SH-SY5Y (cell line): ENCODE results near the gene STK32C.

ENCODE experiments used
- GATA2 ChIP-seq: IDR thresholded peaks from 2 replicates; pipeline ENCODE4 v1.6.1; 2011; ENCODE audit warnings: mild to moderate bottlenecking, low read depth, low read length
- GATA3 ChIP-seq: IDR thresholded peaks from 2 replicates; pipeline ENCODE4 v1.6.1; 2011; ENCODE audit warnings: low read depth, mild to moderate bottlenecking, low read length, moderate library complexity

Gene STK32C

DNA sequence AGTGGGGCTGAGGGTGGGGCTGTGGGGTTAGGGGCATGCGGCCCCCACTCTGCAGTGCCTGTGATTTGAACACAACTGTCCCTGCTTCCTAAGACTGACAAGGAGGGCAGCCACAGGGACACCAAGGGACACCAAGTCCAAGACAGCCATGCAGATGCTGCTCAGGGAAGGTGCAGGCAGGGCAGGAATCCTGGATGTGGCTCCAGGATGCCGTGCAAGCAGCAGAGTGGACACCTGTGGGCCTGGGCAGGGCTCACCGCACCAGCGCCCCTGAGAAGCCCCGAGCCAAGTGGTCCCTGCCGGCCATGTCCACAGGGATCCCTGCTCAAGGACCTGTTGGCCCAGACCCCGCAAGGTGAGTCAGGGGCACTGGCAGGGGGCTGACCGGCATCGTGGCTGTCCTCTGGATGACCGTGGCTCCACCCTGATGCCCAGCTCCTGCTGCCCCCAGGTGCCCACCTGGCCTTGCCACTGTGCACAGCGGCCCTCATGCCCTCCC, 58.5 kb downstream of the STK32C start:
- TF ChIP-seq GATA3 (no peak), GATA2 (no peak)

DNA sequence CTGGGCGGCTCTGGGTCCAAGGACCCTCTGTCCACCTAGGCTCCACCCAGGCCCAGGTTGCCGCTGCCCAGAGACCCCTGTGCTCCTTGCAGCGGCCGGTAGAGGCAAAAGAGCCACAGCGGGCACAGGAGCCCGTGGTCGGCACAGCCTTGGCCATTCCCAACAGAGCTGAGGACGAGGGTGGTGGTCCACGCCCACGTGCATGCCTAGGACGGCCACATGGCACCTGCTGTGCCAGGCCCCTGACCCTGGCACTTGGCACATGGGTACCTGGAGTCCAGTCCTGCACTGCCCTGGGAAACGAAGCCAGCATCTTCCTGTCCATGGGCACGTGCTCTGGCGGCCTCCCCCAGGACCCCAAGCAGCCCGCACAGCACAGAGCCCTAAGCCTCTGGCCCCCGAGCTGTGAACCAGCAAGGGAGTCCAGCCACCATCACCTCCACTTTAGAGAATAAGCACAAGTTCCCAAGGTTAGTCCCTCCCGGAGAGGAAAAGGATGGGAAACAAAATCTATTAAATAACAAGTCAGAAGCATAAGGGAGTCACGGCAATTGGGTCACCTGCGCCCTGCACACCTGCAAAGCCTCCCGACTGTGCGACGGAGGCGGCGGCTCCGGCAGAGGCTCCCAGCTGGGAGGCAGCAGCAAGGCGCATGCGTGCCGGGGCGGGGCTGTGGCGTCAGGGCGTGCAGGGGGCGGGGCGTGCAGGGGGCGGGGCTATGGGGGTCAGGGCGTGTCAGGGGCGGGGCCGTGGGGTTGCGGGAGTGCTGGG, 59.1 kb downstream of the STK32C start:
- no peak for TF ChIP-seq GATA3
- TF ChIP-seq GATA2 = no peak

DNA sequence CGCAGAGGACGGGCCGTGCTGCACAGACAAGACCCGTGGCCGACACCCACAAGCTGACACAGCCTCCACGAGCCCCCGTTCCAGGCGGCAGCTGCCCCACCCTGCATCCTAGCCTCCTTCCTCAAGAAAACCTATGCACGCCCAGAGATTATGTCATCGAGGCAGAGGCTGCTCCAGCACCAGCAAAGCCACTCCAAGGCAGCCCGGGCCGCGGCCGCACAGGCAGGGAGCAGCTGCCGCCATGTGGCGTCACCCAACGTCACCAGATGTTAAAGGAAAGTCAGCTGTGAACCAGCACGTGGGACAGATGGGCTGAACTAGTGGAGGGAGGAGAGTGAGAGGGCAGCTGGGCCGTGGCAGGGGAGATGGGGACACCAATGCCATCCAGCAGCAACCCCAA, 59.8 kb downstream of the STK32C start:
- TF ChIP-seq GATA2 = no peak
- no peak for TF ChIP-seq GATA3

DNA sequence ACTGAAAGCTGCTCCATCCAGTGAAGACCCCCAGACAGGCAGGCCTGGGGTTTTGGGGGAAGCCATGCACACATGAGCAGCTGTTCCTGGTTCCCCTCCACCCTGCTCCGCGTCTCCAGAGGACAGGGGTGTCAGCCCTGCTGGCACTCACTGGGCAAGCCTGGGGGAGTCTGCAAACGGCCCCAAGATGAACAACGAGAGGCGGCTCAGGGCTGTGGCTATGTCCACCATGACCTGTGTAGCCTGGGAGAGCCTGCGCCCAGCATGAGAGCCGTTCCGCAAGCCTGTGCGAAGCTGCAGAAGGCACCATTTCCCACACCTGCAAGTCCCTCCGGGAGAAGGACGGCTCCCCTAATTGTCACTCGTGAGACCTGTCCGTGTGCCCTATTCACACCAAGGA, 61.5 kb downstream of the STK32C start:
- no peak for TF ChIP-seq GATA3
- TF ChIP-seq GATA2 = no peak

DNA sequence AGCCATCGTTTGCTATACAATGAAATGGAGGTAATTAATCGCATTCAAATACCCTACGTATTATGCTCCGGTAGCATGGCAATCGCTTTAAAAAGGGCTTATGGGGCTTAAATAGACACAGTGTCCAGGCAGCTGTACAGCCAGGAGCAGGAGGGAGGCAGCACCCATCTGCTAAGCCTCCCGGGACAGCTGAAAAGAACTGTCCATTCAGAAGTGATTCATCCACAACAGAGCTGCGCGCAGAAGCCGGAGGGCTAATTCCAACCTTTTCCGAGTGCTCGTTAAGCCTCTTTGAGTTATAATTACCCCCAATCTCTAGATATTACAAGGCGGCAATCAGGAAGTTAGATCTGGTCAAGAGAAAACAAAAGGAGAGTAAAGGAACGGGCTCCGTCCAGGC, 62.7 kb downstream of the STK32C start:
- TF ChIP-seq GATA2 (no peak), GATA3 (no peak)

DNA sequence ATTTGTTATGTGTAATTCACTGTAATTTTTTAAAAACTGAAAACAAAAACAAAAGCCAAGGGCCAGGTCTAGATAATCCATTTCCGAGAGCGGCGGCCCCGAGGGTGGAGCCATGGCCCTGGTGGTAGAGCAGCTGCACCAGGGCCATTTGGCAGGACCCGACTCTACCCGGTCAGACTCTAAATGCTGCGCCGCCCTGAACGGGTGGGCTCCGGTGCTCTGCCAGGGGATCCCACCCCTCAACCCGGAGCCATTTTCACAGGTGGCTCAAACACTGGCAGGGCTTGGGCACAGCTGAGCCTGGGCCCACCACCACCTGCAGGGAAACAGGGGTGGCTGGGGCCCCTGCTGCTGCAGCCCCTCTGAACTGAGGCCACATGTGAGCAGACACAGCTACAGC, 64.1 kb downstream of the STK32C start:
- TF ChIP-seq GATA2 (no peak), GATA3 (no peak)

DNA sequence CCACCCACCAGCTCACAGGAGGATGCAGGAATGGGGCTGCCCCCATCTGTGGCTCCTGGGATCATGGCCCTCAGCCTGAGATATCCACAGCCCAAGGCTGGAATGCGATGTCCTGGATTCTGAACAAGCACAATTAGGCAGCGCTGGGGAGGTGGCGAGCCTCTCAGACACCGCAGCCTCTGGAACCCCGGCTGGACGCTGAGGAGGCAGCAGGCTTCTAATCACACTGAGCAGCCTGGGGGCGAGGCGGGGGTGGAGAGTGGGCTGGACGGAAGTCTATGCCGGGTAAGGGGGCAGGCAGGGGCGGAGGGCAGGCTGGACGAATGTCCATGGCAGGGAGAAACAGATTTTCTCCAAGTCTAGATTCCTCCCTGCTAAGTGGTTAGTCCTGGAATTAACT, 64.6 kb downstream of the STK32C start:
- TF ChIP-seq GATA3 (no peak), GATA2 (no peak)

DNA sequence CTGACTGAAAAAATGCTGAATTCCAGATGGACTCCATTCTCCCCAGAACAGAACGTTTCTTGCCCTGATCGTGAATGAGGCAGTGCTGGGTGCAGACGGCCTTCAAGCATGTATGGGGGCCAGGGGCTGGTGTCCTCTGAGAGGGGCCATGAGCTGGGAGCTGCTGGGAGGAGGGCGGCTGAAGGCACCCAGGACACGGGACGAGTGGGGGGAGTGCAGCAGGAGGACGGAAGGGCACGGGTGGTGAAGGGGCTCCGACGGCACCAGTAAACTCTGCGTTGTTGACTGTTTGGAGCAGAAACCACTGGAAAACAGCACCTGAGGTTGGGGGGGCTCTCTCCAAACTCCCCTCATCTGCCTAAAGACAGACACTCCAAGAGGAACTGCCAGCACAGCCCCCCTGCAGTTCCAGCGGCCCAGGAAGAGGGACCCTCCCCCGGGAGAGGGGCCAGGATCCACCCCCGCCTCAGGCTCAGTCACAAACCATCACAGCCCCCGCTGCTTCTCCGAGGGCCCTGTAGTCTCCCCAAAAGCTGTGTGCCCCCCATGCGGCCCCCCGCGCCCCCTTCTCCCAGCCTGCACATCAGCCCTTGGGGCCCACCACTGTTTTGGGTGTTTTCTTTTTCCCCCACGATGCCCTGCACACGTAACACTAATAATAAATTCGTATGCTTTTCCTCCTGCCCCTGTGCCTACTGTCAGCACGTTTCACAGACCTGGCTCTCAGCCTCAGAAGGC, 65.5 kb downstream of the STK32C start:
- TF ChIP-seq GATA3 (no peak), GATA2 (no peak)

DNA sequence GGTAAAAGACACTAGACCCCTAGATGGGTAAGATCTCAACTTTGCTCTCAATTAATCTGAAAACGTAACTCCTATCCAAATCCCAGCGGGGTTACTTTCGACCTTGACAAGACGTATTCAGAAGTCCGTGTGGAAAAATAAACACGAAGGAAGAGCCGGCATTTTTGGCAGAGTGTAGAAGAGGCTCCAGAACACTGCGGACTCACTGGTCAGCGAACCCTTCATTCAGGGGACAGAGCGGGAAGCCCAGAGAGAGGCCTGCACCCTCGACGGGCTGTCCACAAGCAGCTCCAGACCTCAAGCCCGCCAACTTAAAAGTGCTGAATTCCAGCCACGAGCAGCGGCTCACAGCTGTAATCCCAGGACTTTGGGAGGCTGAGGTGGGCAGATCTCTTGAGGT, 66.3 kb downstream of the STK32C start:
- TF ChIP-seq GATA3 = no peak
- TF ChIP-seq GATA2 = no peak

DNA sequence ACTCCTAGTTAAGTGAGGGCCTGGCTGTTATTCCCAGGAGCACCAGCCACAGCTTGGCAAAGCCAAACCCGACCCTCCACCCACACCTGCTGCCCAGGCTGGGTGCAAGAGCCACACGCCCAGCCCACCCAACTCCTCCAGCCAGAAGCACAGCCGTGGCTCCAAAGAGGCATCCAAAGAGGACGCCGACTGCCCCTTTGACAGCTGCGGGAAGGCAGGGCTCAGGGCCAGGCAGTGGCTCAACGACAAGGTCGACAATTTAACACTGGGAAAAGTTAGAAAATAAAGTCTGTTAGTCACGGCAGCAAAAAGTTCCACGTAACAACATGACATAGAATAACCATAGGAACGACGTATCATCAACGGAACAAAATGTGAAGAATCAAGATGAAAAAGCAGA, 66.7 kb downstream of the STK32C start:
- TF ChIP-seq GATA2 (no peak), GATA3 (no peak)

DNA sequence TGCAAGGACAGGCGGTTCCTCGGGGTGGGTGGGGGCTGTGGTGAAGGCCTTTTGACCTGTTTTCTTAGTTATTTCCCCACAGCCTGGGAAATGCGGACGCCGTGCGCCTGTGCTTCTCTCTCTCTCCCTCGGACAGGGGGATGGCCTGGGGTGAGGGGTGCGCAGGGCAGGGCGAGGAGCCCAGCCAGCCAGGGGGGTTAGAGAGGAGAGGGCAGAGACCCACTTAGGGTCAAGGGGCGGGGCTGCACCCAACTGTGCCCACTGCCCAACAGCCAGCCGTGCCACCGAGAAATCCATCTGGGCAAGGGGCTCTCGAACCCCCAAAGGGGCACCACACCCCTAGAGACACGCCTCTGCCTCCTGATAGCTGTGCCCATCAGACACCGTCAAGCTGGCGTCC, 67.2 kb downstream of the STK32C start:
- TF ChIP-seq GATA3 (no peak), GATA2 (no peak)

DNA sequence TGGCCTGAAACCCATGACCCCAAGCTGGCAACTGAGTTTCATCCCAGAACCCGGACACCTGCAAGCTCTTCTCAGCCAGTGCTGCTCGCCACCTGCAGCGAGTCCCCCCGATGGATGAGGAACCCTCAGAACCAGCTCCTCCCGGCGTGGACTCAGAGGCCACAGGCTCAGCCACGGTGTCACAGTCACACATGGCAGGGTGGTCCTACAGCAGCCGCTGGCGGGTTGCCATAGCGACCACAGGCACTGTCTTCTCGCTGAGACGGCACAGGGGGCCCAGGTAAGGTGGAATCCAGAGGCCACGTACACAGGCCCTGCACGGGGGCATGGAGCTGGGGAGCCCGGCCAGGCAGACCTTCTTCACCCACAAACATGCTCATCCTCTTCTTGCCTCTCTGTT, 67.6 kb downstream of the STK32C start:
- TF ChIP-seq GATA3 (no peak), GATA2 (no peak)

DNA sequence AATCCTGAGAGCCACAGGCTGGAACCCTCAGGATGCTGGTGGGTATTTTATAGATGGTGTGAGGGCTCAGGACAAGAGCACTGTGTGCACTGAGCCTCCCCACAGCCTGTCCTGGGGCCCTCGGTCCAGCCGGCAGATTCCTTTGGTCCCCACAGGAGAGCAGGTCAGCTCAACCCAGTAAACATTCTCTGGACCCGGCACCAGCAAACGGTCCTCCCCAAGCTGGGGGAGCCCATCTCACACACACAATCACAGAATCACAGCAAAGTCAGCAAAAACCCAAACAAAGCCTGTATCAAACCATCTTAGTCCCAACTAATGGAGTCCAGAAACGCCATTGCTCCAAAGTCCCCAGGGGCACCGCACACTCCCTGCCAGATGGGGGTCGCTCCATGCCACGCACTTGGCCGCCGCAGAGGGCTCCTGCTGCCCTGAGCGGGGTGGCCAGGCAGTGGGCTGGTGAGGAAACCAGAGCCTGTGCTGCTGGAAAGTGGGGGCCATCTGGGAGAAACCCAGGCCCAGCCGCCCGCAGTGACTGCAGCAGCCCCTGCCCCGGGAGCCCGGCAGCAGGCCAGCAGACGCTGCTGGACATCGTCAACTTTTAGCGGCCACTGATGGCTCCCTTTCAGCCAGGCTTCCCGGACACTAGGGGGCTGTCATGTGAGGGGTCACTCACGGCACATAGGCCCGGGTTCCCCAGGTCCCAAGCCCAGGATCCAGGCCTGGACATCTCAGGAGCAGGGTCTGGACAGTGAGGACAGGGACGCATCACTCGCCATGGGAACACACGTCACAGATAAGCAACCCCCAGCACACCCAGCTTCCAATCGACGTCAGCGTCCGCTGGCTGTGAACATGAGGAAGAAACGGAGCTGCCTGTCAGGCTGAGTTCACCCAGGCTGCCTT, 68.4 kb downstream of the STK32C start:
- TF ChIP-seq GATA3 (no peak), GATA2 (peak; percentile 55)
